Esophagus squamous epithelium (tissue), 5 donors: ENCODE results near the gene NQO2. TPM values are rescaled to one million over a fixed set of nuclear protein-coding genes. Genes with fewer than 3 reads are reported as not detected.
"Not testable (repeated sequence)": the region's sequence is repeated elsewhere in the genome, so short reads cannot be mapped to it uniquely, and the experiment has no call there.

Source experiments
- DNase-seq: peaks from one replicate; lab custom pipeline; 2025; lab: John Stamatoyannopoulos, UW
- H3K27ac ChIP-seq, 4 donors: fragments of 200-600 bp; sonication (generic); one replicate each; pipeline ENCODE4 v1.5.1; 2016 to 2019; ENCODE audit warnings: mild to moderate bottlenecking in 1 of 4
- H3K27me3 ChIP-seq, 4 donors: fragments of 200-600 bp; sonication (generic); 1 replicate in 3 of 4; 2 replicates in 1 of 4; pipeline versions ENCODE4 v1.5.1 to v1.6.0; 2017 to 2021; ENCODE audit warnings: antibody characterized with exemption in 1 of 4
- H3K36me3 ChIP-seq, 3 donors: fragments of 200-600 bp; sonication (generic); one replicate each; pipeline ENCODE4 v1.5.1; 2016 to 2019
- H3K4me1 ChIP-seq, 3 donors: fragments of 200-600 bp; sonication (generic); one replicate each; pipeline ENCODE4 v1.5.1; 2017 to 2019
- H3K4me3 ChIP-seq, 4 donors: fragments of 200-600 bp; sonication (generic); 1 replicate in 3 of 4; 2 replicates in 1 of 4; pipeline ENCODE4 v1.5.1; 2016 to 2019; ENCODE audit warnings: mild to moderate bottlenecking in 2 of 4, moderate library complexity in 1 of 4
- H3K9me3 ChIP-seq, 3 donors: fragments of 200-600 bp; sonication (generic); one replicate each; pipeline ENCODE4 v1.5.1; 2016 to 2019
- CTCF ChIP-seq, 6 experiments: fragments of 450-650 bp in 4 of 6; fragments of 200-600 bp in 2 of 6; sonication (generic) in 2 of 6; IDR thresholded peaks; one replicate each; pipeline ENCODE4 v1.5.1; 2016 to 2019; ENCODE audit warnings: antibody characterized with exemption in 6 of 6, mild to moderate bottlenecking in 4 of 6, moderate library complexity in 4 of 6
- POLR2A ChIP-seq, 4 donors: fragments of 450-650 bp; IDR thresholded peaks; one replicate each; pipeline ENCODE4 v1.6.1; 2017; ENCODE audit warnings: antibody characterized with exemption in 4 of 4, mild to moderate bottlenecking in 4 of 4, moderate library complexity in 3 of 4
- WGBS, 2 donors: methylation state at CpG; one replicate each; pipeline ENCODE4 v1.1.5; 2018; 5-methylcytosine and 5-hydroxymethylcytosine counted together
- intact Hi-C: fragments of 100-400 bp; cut with DNase I; formaldehyde crosslinking; loops from one replicate; pipeline ENCODE4 v1.15.0; 2022
- total RNA-seq, 4 donors: library from RNA; depleted of rRNA; stranded (reverse); fragments of >200 nt; gene quantifications; one replicate each; pipeline ENCODE4 v1.1.0, GENCODE V29; 2016
- donor health status: DM: yes; HTN: yes; CAD: no.

The NQO2 gene
- total RNA-seq, 4 donors from 2014 or later, result 18.7 to 38.3 (median 26.5) TPM

DNA sequence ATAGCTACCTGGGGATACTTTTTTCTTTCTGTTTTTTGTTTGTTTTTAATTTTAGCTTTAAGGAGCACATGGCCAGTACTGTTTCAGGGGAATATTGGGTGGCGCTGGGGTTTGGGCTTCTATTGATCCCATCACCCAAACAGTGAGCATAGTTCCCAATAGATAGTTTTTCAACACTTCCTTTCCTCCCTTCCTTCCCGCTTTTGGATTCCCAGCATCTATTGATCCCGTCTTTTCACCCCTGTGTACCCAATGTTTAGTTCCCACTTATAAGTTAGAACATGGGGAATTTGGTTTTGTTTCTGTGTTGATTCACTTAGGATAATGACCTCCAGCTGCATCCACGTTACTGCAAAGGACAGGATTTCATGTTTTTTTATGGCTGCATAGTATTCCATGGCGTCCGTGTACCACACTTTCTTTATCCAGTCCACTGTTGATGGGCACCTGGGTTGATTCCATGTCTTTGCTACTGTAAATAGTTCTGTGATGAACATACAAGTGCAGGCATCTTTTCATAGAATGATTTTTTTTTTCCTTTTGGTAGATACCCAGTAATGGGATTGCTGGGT, 20.1 kb downstream of the NQO2 start:
- no peak overlapping the region for H3K4me3 ChIP-seq
- DNase-seq, result no peak
- intact Hi-C loops, result no loop called here
- H3K4me1 ChIP-seq, result peaks cover 13 to 33% (median 14%) of the 10 kb centered on the region in 3 donors
- H3K27me3 ChIP-seq, result no peaks in the 10 kb centered on the region
- H3K36me3 ChIP-seq, result peaks cover 0 to 59% (median 4%) of the 10 kb centered on the region in 3 donors
- no peak overlapping the region for H3K27ac ChIP-seq
- WGBS, 2 donors, result 88 to 90% methylated on average over 6 of the region's 6 CpGs
- no peaks in the 10 kb centered on the region for H3K9me3 ChIP-seq
- no peak for TF ChIP-seq POLR2A (IDR thresholded peaks at IDR 0.05)
- TF ChIP-seq CTCF (IDR thresholded peaks at IDR 0.05), result no peak

GRCh38 chr6:3020976-3021598, 21.4 kb downstream of the NQO2 start:
- DNase-seq, intact Hi-C loops, H3K27me3 ChIP-seq, H3K27ac ChIP-seq, H3K9me3 ChIP-seq, H3K4me3 ChIP-seq: not testable (repeated sequence)
- H3K4me1 ChIP-seq, result peaks cover 14 to 46% (median 16%) of the 10 kb centered on the region in 3 donors
- WGBS, 2 donors, result 73 to 100% methylated on average over 2 of the region's 2 CpGs
- H3K36me3 ChIP-seq, result peaks cover 0 to 47% (median 0%) of the 10 kb centered on the region in 3 donors

GRCh38 chr6:3022765-3023662, 23.3 kb downstream of the NQO2 start:
- Histone ChIP-seq H3K27me3 (no peaks in the 10 kb centered on the region), H3K36me3 (peaks cover 0 to 27% (median 0%) of the 10 kb centered on the region in 3 donors), H3K4me3 (peak overlapping the region; percentile 20 to 63 (median 50)), H3K9me3 (no peaks in the 10 kb centered on the region), H3K27ac (peak overlapping the region; percentile 79 to 95 (median 91)), H3K4me1 (peaks cover 14 to 58% (median 16%) of the 10 kb centered on the region in 3 donors)
- intact Hi-C loops, result no loop called here
- no peak for DNase-seq
- WGBS, 2 donors, result 58 to 64% methylated on average over 23 to 26 of the region's 26 CpGs
- no peak for TF ChIP-seq CTCF (IDR thresholded peaks at IDR 0.05)
- TF ChIP-seq POLR2A (IDR thresholded peaks at IDR 0.05), result no peak

DNA sequence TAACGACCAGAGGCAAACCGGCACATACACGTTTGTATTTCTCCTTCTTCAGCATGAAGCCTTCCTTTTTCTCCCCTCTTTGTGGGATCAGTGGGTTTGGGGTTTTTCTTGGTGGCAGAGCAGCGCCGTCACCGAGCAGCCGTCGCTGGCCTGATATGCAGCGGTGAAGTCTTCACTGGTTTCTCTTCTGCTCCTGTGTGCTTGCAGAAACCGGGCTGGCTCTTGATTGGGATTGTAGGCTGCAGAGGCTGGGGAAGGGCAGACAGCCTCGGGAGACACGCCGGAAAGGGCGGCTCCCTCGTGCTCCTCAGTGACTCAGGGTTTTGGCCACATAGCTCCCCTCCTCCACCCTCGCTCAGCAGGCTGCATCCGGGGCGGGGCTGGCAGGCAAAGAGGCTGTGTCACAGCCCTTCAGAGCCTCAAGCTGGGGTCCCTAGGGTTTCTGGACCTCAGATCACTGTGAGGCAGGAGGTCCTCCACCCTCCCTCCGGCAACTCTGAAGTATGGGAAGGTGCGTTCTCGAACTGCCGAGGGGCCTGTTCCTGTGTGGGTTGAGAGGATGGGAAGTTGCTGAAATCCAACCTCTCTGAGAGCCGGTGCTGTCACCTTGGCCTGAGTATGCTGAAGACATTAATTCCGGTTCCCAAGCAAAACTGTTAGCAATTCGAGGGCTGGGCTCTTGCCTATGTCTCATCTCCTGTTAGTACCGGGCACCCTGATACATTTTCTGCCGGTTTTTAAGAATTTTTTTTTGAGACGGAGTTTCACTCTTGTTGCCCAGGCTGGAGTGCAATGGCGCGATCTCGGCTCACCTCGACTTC, 24.2 kb downstream of the NQO2 start:
- Histone ChIP-seq H3K36me3 (peaks cover 0 to 21% (median 0%) of the 10 kb centered on the region in 3 donors), H3K9me3 (no peaks in the 10 kb centered on the region), H3K4me3 (peak overlapping the region; percentile 20 to 63 (median 50)), H3K27me3 (no peaks in the 10 kb centered on the region), H3K27ac (peak overlapping the region; percentile 79 to 95 (median 91)), H3K4me1 (peaks cover 14 to 58% (median 16%) of the 10 kb centered on the region in 3 donors)
- intact Hi-C loops, result no loop called here
- WGBS, 2 donors, result 47 to 55% methylated on average over 15 to 16 of the region's 32 CpGs
- TF ChIP-seq POLR2A (IDR thresholded peaks at IDR 0.05) (peak in 3 of 4 donors; percentile 41 to 74 (median 52)), CTCF (IDR thresholded peaks at IDR 0.05) (no peak)
- peak; percentile 59 for DNase-seq
